HG02678 (cell line): Measurements from ENCODE around the gene KIF5B.
"Not testable (repeated sequence)": the region's sequence is repeated elsewhere in the genome, so short reads cannot be mapped to it uniquely, and the experiment has no call there.

Source experiments
- ATAC-seq: cut with Tn5 transposase; IDR thresholded peaks from one replicate; pipeline ENCODE4 v1.9.1; 2021; ENCODE audit warnings: mild to moderate bottlenecking, moderate library complexity; ENCODE audit not compliant: unreplicated experiment

KIF5B gene

GRCh38 chr10:32017044-32017443, 39.2 kb downstream of the KIF5B start:
- no peak for ATAC-seq

- ATAC-seq, result no peak
Measured at GRCh38 chr10:32015386-32015785, 40.8 kb downstream of the KIF5B start.

- no peak for ATAC-seq
Measured at GRCh38 chr10:32007026-32007425, 49.2 kb downstream of the KIF5B start.

- ATAC-seq, result no peak
Measured at GRCh38 chr10:32005050-32005449, 51.2 kb downstream of the KIF5B start.

- ATAC-seq, result no peak
Measured at GRCh38 chr10:32004161-32004591, 52.0 kb downstream of the KIF5B start.

- ATAC-seq, result no peak
Measured at GRCh38 chr10:32002531-32002930, 53.7 kb downstream of the KIF5B start.

- no peak for ATAC-seq
Measured at GRCh38 chr10:32000937-32001336, 55.3 kb downstream of the KIF5B start.

GRCh38 chr10:31999836-32000235, 56.4 kb downstream of the KIF5B start:
- ATAC-seq, result no peak

- ATAC-seq, result no peak
Measured at GRCh38 chr10:31999070-31999660, 57.1 kb downstream of the KIF5B start.

GRCh38 chr10:31994926-31995325, 61.3 kb downstream of the KIF5B start:
- ATAC-seq, result no peak

- no peak for ATAC-seq
Measured at GRCh38 chr10:31990937-31991336, 65.3 kb downstream of the KIF5B start.

- ATAC-seq, result not testable (repeated sequence)
Measured at GRCh38 chr10:31987786-31988185, 68.4 kb downstream of the KIF5B start.

- no peak for ATAC-seq
Measured at GRCh38 chr10:31982111-31982510, 74.1 kb downstream of the KIF5B start.

- no peak for ATAC-seq
Measured at GRCh38 chr10:31980471-31980870, 75.8 kb downstream of the KIF5B start.

- ATAC-seq, result not testable (repeated sequence)
Measured at GRCh38 chr10:31979071-31979470, 77.2 kb downstream of the KIF5B start.

- ATAC-seq, result no peak
Measured at GRCh38 chr10:31978156-31978483, 78.1 kb downstream of the KIF5B start.

GRCh38 chr10:31977440-31978155, 78.6 kb downstream of the KIF5B start:
- no peak for ATAC-seq

GRCh38 chr10:31975157-31975765, 81.0 kb downstream of the KIF5B start:
- ATAC-seq, result no peak

GRCh38 chr10:31974434-31975124, 81.6 kb downstream of the KIF5B start:
- no peak for ATAC-seq

GRCh38 chr10:31972519-31973041, 83.6 kb downstream of the KIF5B start:
- no peak for ATAC-seq

GRCh38 chr10:31969847-31970246, 86.4 kb downstream of the KIF5B start:
- not testable (repeated sequence) for ATAC-seq

GRCh38 chr10:31963589-31963980, 92.6 kb downstream of the KIF5B start:
- no peak for ATAC-seq
